WTC11 (cell line): ENCODE data around the gene CA5B. TPM values are rescaled to one million over a fixed set of nuclear protein-coding genes. Genes with fewer than 3 reads are reported as not detected.

Source experiments
- ATAC-seq: fragments of 200-7000 bp; cut with Tn5 transposase; 2 replicates; pipeline ENCODE4 v1.10.0; 2021; ENCODE audit warnings: mild to moderate bottlenecking, moderate library complexity
- CTCF ChIA-PET: fragments of 300-600 bp; sonication (Branson Sonifier 250); formaldehyde crosslinking; loops from one replicate; lab custom pipeline; 2021; ENCODE audit warnings: antibody characterized with exemption; lab: Charles Lee
- POLR2A ChIA-PET: fragments of 350-600 bp; sonication (Branson Sonifier 250); formaldehyde crosslinking; loops from one replicate; lab custom pipeline; 2021; ENCODE audit warnings: antibody characterized with exemption; lab: Charles Lee
- DNase-seq: peaks from one replicate; pipeline ENCODE4 v3.0.0; 2021; ENCODE audit warnings: low spot score
- H3K27ac Mint-ChIP-seq: 2 replicates; pipeline ENCODE4 v1.8.0; 2021; ENCODE audit warnings: mixed read lengths
- H3K27me3 Mint-ChIP-seq: 2 replicates; pipeline ENCODE4 v1.8.0; 2021; ENCODE audit warnings: low read depth, mild to moderate bottlenecking, moderate library complexity, mixed read lengths
- H3K36me3 Mint-ChIP-seq: 2 replicates; pipeline ENCODE4 v1.8.0; 2021; ENCODE audit warnings: mixed read lengths
- H3K4me1 Mint-ChIP-seq: 2 replicates; pipeline ENCODE4 v1.8.0; 2022; ENCODE audit warnings: mixed read lengths
- H3K4me3 Mint-ChIP-seq: 2 replicates; pipeline ENCODE4 v1.8.0; 2021; ENCODE audit warnings: mild to moderate bottlenecking, moderate library complexity, mixed read lengths
- H3K9me3 Mint-ChIP-seq: 2 replicates; pipeline ENCODE4 v1.8.0; 2021; ENCODE audit warnings: mixed read lengths
- ATF3 ChIP-seq: sonication (generic); formaldehyde crosslinking; conservative IDR thresholded peaks from 2 replicates; pipeline ENCODE4 v1.8.1; 2022; ENCODE audit warnings: mild to moderate bottlenecking, missing genetic modification reagents
- ATF6 ChIP-seq: sonication (generic); formaldehyde crosslinking; IDR thresholded peaks from 2 replicates; pipeline ENCODE4 v1.8.1; 2023; ENCODE audit warnings: mild to moderate bottlenecking, missing genetic modification reagents
- CDX4 ChIP-seq: fragments of 250-450 bp; sonication (Bioruptor Pico); IDR thresholded peaks from 2 replicates; pipeline ENCODE4 v1.9.0; 2021; ENCODE audit warnings: moderate library complexity, mild to moderate bottlenecking, inconsistent platforms, borderline replicate concordance
- EMX1 ChIP-seq: fragments of 250-450 bp; sonication (Bioruptor Pico); IDR thresholded peaks from 2 replicates; pipeline ENCODE4 v1.8.0; 2021; ENCODE audit warnings: mild to moderate bottlenecking
- ERG ChIP-seq: fragments of 250-450 bp; sonication (Bioruptor Pico); IDR thresholded peaks from 2 replicates; pipeline ENCODE4 v1.8.0; 2021; ENCODE audit warnings: mild to moderate bottlenecking
- ETV6 ChIP-seq: sonication (generic); formaldehyde crosslinking; IDR thresholded peaks from 2 replicates; pipeline ENCODE4 v1.8.1; 2022; ENCODE audit warnings: mild to moderate bottlenecking, missing genetic modification reagents
- HMGXB4 ChIP-seq: sonication (generic); formaldehyde crosslinking; IDR thresholded peaks from 2 replicates; pipeline ENCODE4 v1.8.1; 2023; ENCODE audit warnings: mild to moderate bottlenecking, moderate library complexity, missing genetic modification reagents
- NR3C1 ChIP-seq: sonication (generic); formaldehyde crosslinking; conservative IDR thresholded peaks from 2 replicates; pipeline ENCODE4 v1.8.1; 2023; ENCODE audit warnings: low read depth, mild to moderate bottlenecking, missing genetic modification reagents
- PRRX2 ChIP-seq: fragments of 250-450 bp; sonication (Bioruptor Pico); IDR thresholded peaks from 2 replicates; pipeline ENCODE4 v1.8.0; 2021; ENCODE audit warnings: mild to moderate bottlenecking
- STAT6 ChIP-seq: sonication (generic); formaldehyde crosslinking; conservative IDR thresholded peaks from 2 replicates; pipeline ENCODE4 v1.8.1; 2023; ENCODE audit warnings: mild to moderate bottlenecking, low read depth, missing genetic modification reagents, moderate library complexity
- TEAD4 ChIP-seq: sonication (generic); formaldehyde crosslinking; IDR thresholded peaks from 2 replicates; pipeline ENCODE4 v1.8.0; 2022; ENCODE audit warnings: mild to moderate bottlenecking, missing genetic modification reagents
- TP53 ChIP-seq: sonication (generic); formaldehyde crosslinking; IDR thresholded peaks from 2 replicates; pipeline ENCODE4 v1.8.1; 2023; ENCODE audit warnings: mild to moderate bottlenecking, missing genetic modification reagents
- ZBTB21 ChIP-seq: sonication (generic); formaldehyde crosslinking; IDR thresholded peaks from 2 replicates; pipeline ENCODE4 v1.8.1; 2023; ENCODE audit warnings: mild to moderate bottlenecking, missing genetic modification reagents, borderline replicate concordance
- ZBTB43 ChIP-seq: sonication (generic); formaldehyde crosslinking; IDR thresholded peaks from 2 replicates; pipeline ENCODE4 v1.8.1; 2023; ENCODE audit warnings: mild to moderate bottlenecking, missing genetic modification reagents
- ZNF263 ChIP-seq: sonication (generic); formaldehyde crosslinking; IDR thresholded peaks from 2 replicates; pipeline ENCODE4 v1.8.1; 2022; ENCODE audit warnings: low read depth, mild to moderate bottlenecking, moderate library complexity, missing genetic modification reagents
- ZNF416 ChIP-seq: fragments of 250-450 bp; sonication (Bioruptor Pico); IDR thresholded peaks from 2 replicates; pipeline ENCODE4 v1.9.0; 2021; ENCODE audit warnings: mild to moderate bottlenecking, inconsistent platforms
- ZNF512 ChIP-seq: sonication (generic); formaldehyde crosslinking; IDR thresholded peaks from 2 replicates; pipeline ENCODE4 v1.8.1; 2022; ENCODE audit warnings: missing genetic modification reagents, borderline replicate concordance
- ZSCAN18 ChIP-seq: fragments of 250-450 bp; sonication (Bioruptor Pico); IDR thresholded peaks from 2 replicates; pipeline ENCODE4 v2.1.2; 2022; ENCODE audit warnings: mild to moderate bottlenecking, moderate library complexity
- total RNA-seq: library from RNA; stranded (reverse); gene quantifications from 3 replicates; pipeline ENCODE4 v1.2.3, GENCODE V29; 2021

Gene CA5B
- total RNA-seq, 1 experiment from 2014 or later: 9.0 TPM

GRCh38 chrX:15812192-15812938 lies 74.3 kb downstream of the CA5B start:
- Mint-ChIP-seq H3K27me3 (no peaks in the 10 kb centered on the region), H3K9me3 (no peaks in the 10 kb centered on the region), H3K36me3 (peaks cover 37% of the 10 kb centered on the region), H3K4me1 (peaks cover 17% of the 10 kb centered on the region), H3K27ac (no peak overlapping the region), H3K4me3 (no peak overlapping the region)
- no peak for TF ChIP-seq TP53
- no peak for TF ChIP-seq ZBTB43 (CRISPR knock-in tag)
- TF ChIP-seq TEAD4 (CRISPR knock-in tag): no peak
- no peak for TF ChIP-seq HMGXB4
- no peak for TF ChIP-seq ZNF512 (CRISPR knock-in tag)
- TF ChIP-seq PRRX2 (CRISPR knock-in tag): no peak
- no peak for TF ChIP-seq STAT6 (CRISPR knock-in tag)
- TF ChIP-seq ATF3 (CRISPR knock-in tag): no peak
- no peak for TF ChIP-seq ZNF416 (CRISPR knock-in tag)
- no peak for TF ChIP-seq ATF6 (CRISPR knock-in tag)
- no peak for TF ChIP-seq ZSCAN18 (CRISPR knock-in tag)
- DNase-seq (no peak), ATAC-seq (no peak)
- POLR2A ChIA-PET: no interaction called here
- CTCF ChIA-PET: no interaction called here

- H3K4me1 Mint-ChIP-seq: peaks cover 21% of the 10 kb centered on the region
- H3K27ac Mint-ChIP-seq: no peak overlapping the region
- CTCF ChIA-PET: no interaction called here
- POLR2A ChIA-PET: no interaction called here
- H3K27me3 Mint-ChIP-seq: no peaks in the 10 kb centered on the region
- no peak for ATAC-seq
- no peaks in the 10 kb centered on the region for H3K9me3 Mint-ChIP-seq
- H3K36me3 Mint-ChIP-seq: peaks cover 37% of the 10 kb centered on the region
- DNase-seq: no peak
- no peak overlapping the region for H3K4me3 Mint-ChIP-seq
- TF ChIP-seq EMX1 (CRISPR knock-in tag) (no peak), CDX4 (no peak), ATF3 (CRISPR knock-in tag) (no peak), ETV6 (CRISPR knock-in tag) (no peak), ERG (CRISPR knock-in tag) (no peak), NR3C1 (CRISPR knock-in tag) (no peak), ZNF263 (CRISPR knock-in tag) (no peak), ZBTB21 (no peak)
Measured at GRCh38 chrX:15813416-15813815, 75.3 kb downstream of the CA5B start.
